DOHH2 (cell line): ENCODE data around the gene SOX5.

Experiments
- EZH2phosphoT487 ChIP-seq: fragments of 200-600 bp; sonication (generic); IDR thresholded peaks from 2 replicates; pipeline ENCODE4 v1.6.1; 2017; ENCODE audit warnings: borderline replicate concordance, mild to moderate bottlenecking, antibody characterized with exemption, low read length, moderate library complexity, mixed read lengths
- TF ChIP-seq, protein P1 (sequence below): fragments of 200-600 bp; sonication (generic); IDR thresholded peaks from one replicate; pipeline ENCODE4 v1.5.1; 2014; ENCODE audit warnings: antibody characterized with exemption, mild to moderate bottlenecking, low read depth, low read length; ENCODE audit not compliant: poor library complexity, severe bottlenecking

DNA sequence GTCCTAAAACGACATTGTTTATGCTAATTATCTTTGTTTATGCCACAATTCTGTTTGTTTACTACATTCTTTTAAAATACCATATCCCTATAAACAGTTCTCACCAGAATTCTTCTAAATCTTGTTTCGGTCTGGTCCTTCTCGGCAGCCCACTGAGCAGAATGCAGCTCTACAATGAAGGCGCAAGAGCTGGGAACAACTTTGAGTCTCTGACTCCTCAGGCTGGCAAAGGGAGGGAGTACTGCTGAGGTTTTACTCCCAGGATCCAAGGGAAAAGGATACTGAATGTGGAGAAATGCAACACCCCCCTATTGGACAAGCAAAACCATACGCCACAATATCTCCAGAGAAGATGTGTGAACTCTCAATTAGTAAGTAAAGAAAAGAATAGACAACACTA lies 5.4 kb downstream of the SOX5 start:
- TF ChIP-seq, protein P1, sequence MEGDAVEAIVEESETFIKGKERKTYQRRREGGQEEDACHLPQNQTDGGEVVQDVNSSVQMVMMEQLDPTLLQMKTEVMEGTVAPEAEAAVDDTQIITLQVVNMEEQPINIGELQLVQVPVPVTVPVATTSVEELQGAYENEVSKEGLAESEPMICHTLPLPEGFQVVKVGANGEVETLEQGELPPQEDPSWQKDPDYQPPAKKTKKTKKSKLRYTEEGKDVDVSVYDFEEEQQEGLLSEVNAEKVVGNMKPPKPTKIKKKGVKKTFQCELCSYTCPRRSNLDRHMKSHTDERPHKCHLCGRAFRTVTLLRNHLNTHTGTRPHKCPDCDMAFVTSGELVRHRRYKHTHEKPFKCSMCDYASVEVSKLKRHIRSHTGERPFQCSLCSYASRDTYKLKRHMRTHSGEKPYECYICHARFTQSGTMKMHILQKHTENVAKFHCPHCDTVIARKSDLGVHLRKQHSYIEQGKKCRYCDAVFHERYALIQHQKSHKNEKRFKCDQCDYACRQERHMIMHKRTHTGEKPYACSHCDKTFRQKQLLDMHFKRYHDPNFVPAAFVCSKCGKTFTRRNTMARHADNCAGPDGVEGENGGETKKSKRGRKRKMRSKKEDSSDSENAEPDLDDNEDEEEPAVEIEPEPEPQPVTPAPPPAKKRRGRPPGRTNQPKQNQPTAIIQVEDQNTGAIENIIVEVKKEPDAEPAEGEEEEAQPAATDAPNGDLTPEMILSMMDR = no peak
- TF ChIP-seq EZH2phosphoT487 = no peak
